Body of pancreas (tissue), 4 donors: ENCODE measurements around the gene NME9. TPM values are rescaled to one million over a fixed set of nuclear protein-coding genes. Genes with fewer than 3 reads are reported as not detected.

Experiments
- ATAC-seq: fragments of 150-250 bp; one replicate; pipeline ENCODE4 v1.9.1; 2016
- DNase-seq, 4 donors: peaks; one replicate each; pipeline ENCODE4 v3.0.0-alpha.2; 2019
- H3K27ac ChIP-seq, 4 donors: fragments of 200-600 bp; sonication (generic); 1 replicate in 3 of 4; 2 replicates in 1 of 4; pipeline versions ENCODE4 v1.5.1 to v1.6.1; 2016 to 2019; ENCODE audit warnings: mild to moderate bottlenecking in 1 of 4, mixed read lengths in 1 of 4, moderate library complexity in 1 of 4
- H3K27me3 ChIP-seq, 2 donors: fragments of 200-600 bp; sonication (generic); one replicate each; pipeline ENCODE4 v1.6.0; 2016; ENCODE audit warnings: mild to moderate bottlenecking in 1 of 2
- H3K36me3 ChIP-seq, 2 donors: fragments of 200-600 bp; sonication (generic); replicated peaks in 1 of 2; 2 replicates each; pipeline ENCODE4 v1.5.1; 2016; ENCODE audit warnings: low read depth in 2 of 2; ENCODE audit not compliant: insufficient read depth in 1 of 2
- H3K4me1 ChIP-seq: fragments of 200-600 bp; sonication (generic); one replicate; pipeline ENCODE4 v1.6.0; 2016
- H3K4me3 ChIP-seq, 2 donors: fragments of 200-600 bp; sonication (generic); 1 replicate in 1 of 2; 2 replicates in 1 of 2; pipeline ENCODE4 v1.5.1; 2016 to 2019
- H3K9me3 ChIP-seq, 3 donors: fragments of 200-600 bp; sonication (generic); 1 replicate in 2 of 3; 2 replicates in 1 of 3; pipeline ENCODE4 v1.5.1; 2016
- CTCF ChIP-seq, 7 experiments: fragments of 450-650 bp in 4 of 7; fragments of 200-600 bp in 3 of 7; sonication (generic) in 3 of 7; IDR thresholded peaks; one replicate each; pipeline ENCODE4 v1.5.1; 2016 to 2019; ENCODE audit warnings: antibody characterized with exemption in 7 of 7
- POLR2A ChIP-seq, 3 donors: fragments of 450-650 bp; IDR thresholded peaks; one replicate each; pipeline ENCODE4 v1.6.1; 2016; ENCODE audit warnings: antibody characterized with exemption in 3 of 3, mild to moderate bottlenecking in 2 of 3
- WGBS, 2 donors: methylation state at CpG; one replicate each; pipeline ENCODE4 v1.1.5; 2017; 5-methylcytosine and 5-hydroxymethylcytosine counted together
- intact Hi-C: fragments of 100-400 bp; cut with DNase I; formaldehyde crosslinking; loops from one replicate; pipeline ENCODE4 v1.15.1; 2023
- total RNA-seq, 2 donors: library from RNA; depleted of rRNA; stranded (reverse); fragments of >200 nt; gene quantifications; one replicate each; pipeline ENCODE4 v1.1.0, GENCODE V29; 2016

The NME9 gene
- total RNA-seq, 2 donors from 2014 or later, result 1.3 TPM; not detected in 1

- H3K4me1 ChIP-seq, result peaks cover 14% of the 10 kb centered on the region
- WGBS, 2 donors, result 62 to 71% methylated on average over 5 of the region's 5 CpGs
- TF ChIP-seq CTCF (IDR thresholded peaks at IDR 0.05), result no peak
- TF ChIP-seq POLR2A (IDR thresholded peaks at IDR 0.05), result no peak
- no peak overlapping the region for H3K27ac ChIP-seq
- H3K27me3 ChIP-seq, result no peaks in the 10 kb centered on the region
- ATAC-seq, result no peak
- no peaks in the 10 kb centered on the region for H3K36me3 ChIP-seq
- H3K4me3 ChIP-seq, result no peak overlapping the region
- intact Hi-C loops, result no loop called here
- no peaks in the 10 kb centered on the region for H3K9me3 ChIP-seq
- DNase-seq, result no peak
These were observed 8.6 kb upstream of the NME9 start for GRCh38 chr3:138338244-138338643.

- Histone ChIP-seq H3K36me3 (no peaks in the 10 kb centered on the region), H3K4me1 (peaks cover 14% of the 10 kb centered on the region), H3K27me3 (no peaks in the 10 kb centered on the region), H3K4me3 (no peak overlapping the region), H3K9me3 (no peaks in the 10 kb centered on the region), H3K27ac (no peak overlapping the region)
- intact Hi-C loops, result no loop called here
- TF ChIP-seq CTCF (IDR thresholded peaks at IDR 0.05) (no peak), POLR2A (IDR thresholded peaks at IDR 0.05) (no peak)
- 83 to 86% methylated on average over 4 of the region's 4 CpGs for WGBS, 2 donors
- no peak for ATAC-seq
- no peak for DNase-seq
These were observed 6.9 kb upstream of the NME9 start for GRCh38 chr3:138336454-138336999.

GRCh38 chr3:138334608-138335007 lies 5.0 kb upstream of the NME9 start:
- TF ChIP-seq POLR2A (IDR thresholded peaks at IDR 0.05) (no peak), CTCF (IDR thresholded peaks at IDR 0.05) (no peak)
- DNase-seq (no peak), ATAC-seq (no peak)
- Histone ChIP-seq H3K4me3 (no peak overlapping the region), H3K27ac (no peak overlapping the region), H3K4me1 (peaks cover 14% of the 10 kb centered on the region), H3K27me3 (no peaks in the 10 kb centered on the region), H3K9me3 (no peaks in the 10 kb centered on the region), H3K36me3 (no peaks in the 10 kb centered on the region)
- WGBS, 2 donors, result 34 to 36% methylated on average over 4 of the region's 4 CpGs
- intact Hi-C loops, result no loop called here

- no peak for DNase-seq
These were observed 2.9 kb upstream of the NME9 start for GRCh38 chr3:138332472-138333073.

More at GRCh38 chr3:138332472-138333073, 2.9 kb upstream of the NME9 start:
- no peak for ATAC-seq
- Histone ChIP-seq H3K27ac (peak overlapping the region in 1 of 4 donors; percentile 59), H3K36me3 (no peaks in the 10 kb centered on the region), H3K4me3 (no peak overlapping the region), H3K9me3 (no peaks in the 10 kb centered on the region), H3K27me3 (no peaks in the 10 kb centered on the region), H3K4me1 (peaks cover 25% of the 10 kb centered on the region)
- WGBS, 2 donors, result 11 to 12% methylated on average over 4 of the region's 4 CpGs
- peak; percentile 40 to 82 (median 68) for TF ChIP-seq CTCF (IDR thresholded peaks at IDR 0.05)
- TF ChIP-seq POLR2A (IDR thresholded peaks at IDR 0.05), result no peak
- intact Hi-C loops, result no loop called here
